ENCODE results near the gene VWA5B1. TPM values are rescaled to one million over a fixed set of nuclear protein-coding genes. Genes with fewer than 3 reads are reported as not detected.

Gene VWA5B1
- total RNA-seq, 3 donors from 2014 or later (not counting 1 experiment from before 2014, with no cell fraction given): not detected

DNA sequence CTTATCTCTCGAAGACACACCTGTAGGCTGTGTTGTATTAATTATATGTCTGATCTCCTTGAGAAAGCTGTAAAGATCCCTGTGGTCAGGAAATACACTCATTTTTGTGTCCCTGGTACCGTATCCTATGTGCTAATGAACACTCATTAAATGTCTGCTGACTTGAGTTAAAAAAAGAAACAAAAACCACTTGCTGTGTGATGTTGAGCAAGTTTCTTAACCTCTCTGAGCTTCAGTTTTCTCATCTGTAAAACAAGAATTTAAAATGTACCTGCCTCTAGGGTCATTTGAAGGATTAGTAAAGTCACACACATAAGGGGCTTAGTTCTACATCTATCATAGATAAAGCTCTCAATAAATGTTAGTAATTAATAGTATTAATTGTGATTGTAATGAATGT lies 91.3 kb downstream of the VWA5B1 start:
- no peak for DNase-seq
- no peak overlapping the region for H3K27ac Mint-ChIP-seq

DNA sequence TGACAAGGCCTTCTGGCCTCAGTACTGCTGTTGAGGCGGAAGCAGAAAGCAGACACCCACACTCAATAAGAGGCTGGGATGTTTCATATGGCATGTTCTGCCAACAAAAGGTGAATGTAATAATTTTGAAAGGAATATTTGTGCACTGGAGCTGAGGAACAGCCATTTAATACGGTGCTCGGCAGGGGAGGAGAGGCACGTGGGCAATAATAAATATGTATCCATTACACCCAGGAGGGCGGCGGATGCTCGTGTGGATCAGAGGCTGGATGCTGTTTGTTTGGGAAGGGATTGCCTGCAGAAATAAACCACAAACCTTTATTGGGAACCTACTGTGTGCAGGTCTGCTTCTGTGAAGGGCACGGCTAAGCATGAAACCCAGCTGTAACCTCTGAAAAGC lies 92.0 kb downstream of the VWA5B1 start:
- TF ChIP-seq, protein P1, sequence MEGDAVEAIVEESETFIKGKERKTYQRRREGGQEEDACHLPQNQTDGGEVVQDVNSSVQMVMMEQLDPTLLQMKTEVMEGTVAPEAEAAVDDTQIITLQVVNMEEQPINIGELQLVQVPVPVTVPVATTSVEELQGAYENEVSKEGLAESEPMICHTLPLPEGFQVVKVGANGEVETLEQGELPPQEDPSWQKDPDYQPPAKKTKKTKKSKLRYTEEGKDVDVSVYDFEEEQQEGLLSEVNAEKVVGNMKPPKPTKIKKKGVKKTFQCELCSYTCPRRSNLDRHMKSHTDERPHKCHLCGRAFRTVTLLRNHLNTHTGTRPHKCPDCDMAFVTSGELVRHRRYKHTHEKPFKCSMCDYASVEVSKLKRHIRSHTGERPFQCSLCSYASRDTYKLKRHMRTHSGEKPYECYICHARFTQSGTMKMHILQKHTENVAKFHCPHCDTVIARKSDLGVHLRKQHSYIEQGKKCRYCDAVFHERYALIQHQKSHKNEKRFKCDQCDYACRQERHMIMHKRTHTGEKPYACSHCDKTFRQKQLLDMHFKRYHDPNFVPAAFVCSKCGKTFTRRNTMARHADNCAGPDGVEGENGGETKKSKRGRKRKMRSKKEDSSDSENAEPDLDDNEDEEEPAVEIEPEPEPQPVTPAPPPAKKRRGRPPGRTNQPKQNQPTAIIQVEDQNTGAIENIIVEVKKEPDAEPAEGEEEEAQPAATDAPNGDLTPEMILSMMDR (IDR thresholded peaks at IDR 0.05): no peak
- Mint-ChIP-seq H3K4me1 (peaks cover 0 to 6% of the 10 kb centered on the region in 2 donors), H3K36me3 (no peaks in the 10 kb centered on the region), H3K4me3 (no peak overlapping the region), H3K27ac (no peak overlapping the region), H3K27me3 (ENCODE audit: low read depth in 2 of 2) (peaks cover 31 to 35% of the 10 kb centered on the region in 2 donors), H3K9me3 (peaks cover 3% of the 10 kb centered on the region in 2 donors)
- ATAC-seq (no peak), DNase-seq (no peak)
- Histone ChIP-seq H3K27me3 (ENCODE audit: control insufficient read depth, insufficient read depth, low read length) (peaks cover 9% of the 10 kb centered on the region), H3K4me3 (ENCODE audit: low read length) (no peak overlapping the region), H3K27ac (ENCODE audit: low read length) (no peak overlapping the region), H3K4me1 (ENCODE audit: control insufficient read depth, insufficient read depth, low read length) (no peaks in the 10 kb centered on the region), H3K36me3 (ENCODE audit: control insufficient read depth, insufficient read depth, low read length) (no peaks in the 10 kb centered on the region), H3K9me3 (ENCODE audit: control insufficient read depth, insufficient read depth, low read length) (no peaks in the 10 kb centered on the region)
- 91% methylated on average over 4 of the region's 8 CpGs for WGBS (ENCODE audit: insufficient coverage)
- intact Hi-C loops (cut with micrococcal nuclease): no loop called here

More for the DNA sequence above, 91.3 kb downstream of the VWA5B1 start:
- Histone ChIP-seq H3K27ac (ENCODE audit: low read length) (no peak overlapping the region), H3K36me3 (ENCODE audit: control insufficient read depth, insufficient read depth, low read length) (no peaks in the 10 kb centered on the region), H3K9me3 (ENCODE audit: control insufficient read depth, insufficient read depth, low read length) (no peaks in the 10 kb centered on the region), H3K4me3 (ENCODE audit: low read length) (no peak overlapping the region), H3K27me3 (ENCODE audit: control insufficient read depth, insufficient read depth, low read length) (peaks cover 9% of the 10 kb centered on the region), H3K4me1 (ENCODE audit: control insufficient read depth, insufficient read depth, low read length) (no peaks in the 10 kb centered on the region)
- Mint-ChIP-seq H3K4me3 (no peak overlapping the region), H3K9me3 (peaks cover 3% of the 10 kb centered on the region in 2 donors), H3K27me3 (ENCODE audit: low read depth in 2 of 2) (peaks cover 25 to 29% of the 10 kb centered on the region in 2 donors), H3K36me3 (no peaks in the 10 kb centered on the region), H3K4me1 (peaks cover 0 to 6% of the 10 kb centered on the region in 2 donors)
- intact Hi-C loops (cut with micrococcal nuclease): no loop called here
- WGBS (ENCODE audit: insufficient coverage): 91% methylated on average over 2 of the region's 2 CpGs
- no peak for ATAC-seq
- TF ChIP-seq, protein P1 (IDR thresholded peaks at IDR 0.05): no peak

DNA sequence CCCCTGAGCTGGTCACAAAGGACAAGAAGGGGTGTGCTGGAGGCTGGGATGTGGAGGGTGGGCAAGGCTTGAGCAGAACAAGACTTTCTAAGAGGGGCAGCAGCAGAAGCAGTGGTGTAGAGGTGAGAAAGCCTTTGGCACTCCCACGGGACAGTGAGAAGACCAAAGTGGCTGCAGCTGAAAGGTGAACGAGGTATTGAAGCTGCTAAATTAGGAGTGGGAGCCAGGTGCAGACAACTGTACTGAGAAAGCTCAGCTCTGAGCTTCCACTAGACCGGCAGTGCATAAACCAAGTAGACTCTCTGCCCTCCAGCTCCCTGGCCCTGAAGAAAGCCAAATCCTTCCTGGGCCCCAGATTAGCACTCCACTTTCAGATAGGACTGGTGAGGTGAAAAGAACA lies 93.0 kb downstream of the VWA5B1 start:
- H3K27me3 ChIP-seq (ENCODE audit: control insufficient read depth, insufficient read depth, low read length): peaks cover 9% of the 10 kb centered on the region
- Mint-ChIP-seq H3K36me3 (no peaks in the 10 kb centered on the region), H3K9me3 (peaks cover 3% of the 10 kb centered on the region in 2 donors), H3K27me3 (ENCODE audit: low read depth in 2 of 2) (peaks cover 31 to 32% of the 10 kb centered on the region in 2 donors), H3K27ac (no peak overlapping the region), H3K4me3 (no peak overlapping the region), H3K4me1 (peaks cover 0 to 6% of the 10 kb centered on the region in 2 donors)
- intact Hi-C loops (cut with micrococcal nuclease): no loop called here
- TF ChIP-seq, protein P1 (IDR thresholded peaks at IDR 0.05): no peak
- H3K9me3 ChIP-seq (ENCODE audit: control insufficient read depth, insufficient read depth, low read length): no peaks in the 10 kb centered on the region
- H3K36me3 ChIP-seq (ENCODE audit: control insufficient read depth, insufficient read depth, low read length): no peaks in the 10 kb centered on the region
- ATAC-seq (no peak), DNase-seq (no peak)
- no peaks in the 10 kb centered on the region for H3K4me1 ChIP-seq (ENCODE audit: control insufficient read depth, insufficient read depth, low read length)
- 48% methylated on average over 3 of the region's 3 CpGs for WGBS (ENCODE audit: insufficient coverage)
- no peak overlapping the region for H3K27ac ChIP-seq (ENCODE audit: low read length)
- H3K4me3 ChIP-seq (ENCODE audit: low read length): no peak overlapping the region

DNA sequence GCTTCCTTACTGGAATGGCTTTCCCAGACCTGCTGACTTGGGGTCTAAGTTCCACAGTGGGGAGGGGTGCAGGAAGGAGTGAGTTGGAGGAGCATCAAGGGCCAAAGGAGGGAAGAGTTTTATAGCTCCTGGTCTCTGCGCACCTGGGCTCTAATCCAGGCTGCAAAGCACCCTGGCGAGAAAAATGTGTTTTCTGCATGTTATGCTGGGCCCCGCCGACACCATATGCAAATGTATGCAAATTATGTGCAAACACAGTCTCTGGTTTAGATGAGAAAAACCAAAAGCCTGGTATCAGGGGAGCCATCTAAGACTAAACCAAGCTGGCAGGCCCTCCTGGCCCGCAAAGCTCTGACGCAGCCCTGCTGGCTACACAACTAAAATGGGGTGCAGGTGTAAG lies 95.0 kb downstream of the VWA5B1 start:
- Histone ChIP-seq H3K4me1 (ENCODE audit: control insufficient read depth, insufficient read depth, low read length) (no peaks in the 10 kb centered on the region), H3K4me3 (ENCODE audit: low read length) (no peak overlapping the region), H3K27ac (ENCODE audit: low read length) (no peak overlapping the region), H3K36me3 (ENCODE audit: control insufficient read depth, insufficient read depth, low read length) (no peaks in the 10 kb centered on the region), H3K27me3 (ENCODE audit: control insufficient read depth, insufficient read depth, low read length) (peaks cover 9% of the 10 kb centered on the region), H3K9me3 (ENCODE audit: control insufficient read depth, insufficient read depth, low read length) (no peaks in the 10 kb centered on the region)
- Mint-ChIP-seq H3K27me3 (ENCODE audit: low read depth in 2 of 2) (peaks cover 26 to 31% of the 10 kb centered on the region in 2 donors), H3K36me3 (no peaks in the 10 kb centered on the region), H3K27ac (no peak overlapping the region), H3K9me3 (peaks cover 3% of the 10 kb centered on the region in 2 donors), H3K4me1 (peaks cover 0 to 6% of the 10 kb centered on the region in 2 donors), H3K4me3 (no peak overlapping the region)
- 36% methylated on average over 6 of the region's 6 CpGs for WGBS (ENCODE audit: insufficient coverage)
- ATAC-seq (no peak), DNase-seq (no peak)
- intact Hi-C loops (cut with micrococcal nuclease): no loop called here
- TF ChIP-seq, protein P1 (IDR thresholded peaks at IDR 0.05): no peak
